Activated T-cell treated with anti-CD3 and anti-CD28 coated beads, Interleukin-2, amount 50 U/mL, for 48 hours (primary cell): ENCODE results near the gene SHISA6.

Experiments
- DNase-seq, 2 experiments: peaks; one replicate each; pipeline ENCODE4 v3.0.0-alpha.2; 2020

Gene SHISA6

GRCh38 chr17:11545696-11546095, 304.7 kb downstream of the SHISA6 start:
- no peak for DNase-seq

- no peak for DNase-seq
Measured at GRCh38 chr17:11547853-11548252, 306.8 kb downstream of the SHISA6 start.

DNA sequence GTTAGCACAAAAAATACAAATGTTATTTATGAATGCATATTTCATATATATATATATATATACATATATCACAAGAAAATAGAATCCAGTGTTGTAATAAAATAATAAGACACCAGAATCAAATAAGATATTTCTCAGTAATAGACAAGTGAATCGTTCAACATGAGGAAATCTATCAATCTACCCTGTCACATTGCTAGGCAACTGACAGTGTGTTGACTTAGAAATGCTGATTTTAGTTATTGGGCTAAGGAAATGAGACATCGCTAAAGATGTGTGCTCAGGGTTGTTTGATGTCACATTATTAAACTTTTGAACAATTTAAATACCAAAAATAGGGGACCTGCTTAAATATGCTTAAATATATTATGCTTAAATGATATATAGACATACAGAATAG, 307.4 kb downstream of the SHISA6 start:
- no peak for DNase-seq

- no peak for DNase-seq
Measured at GRCh38 chr17:11550431-11550830, 309.4 kb downstream of the SHISA6 start.

DNA sequence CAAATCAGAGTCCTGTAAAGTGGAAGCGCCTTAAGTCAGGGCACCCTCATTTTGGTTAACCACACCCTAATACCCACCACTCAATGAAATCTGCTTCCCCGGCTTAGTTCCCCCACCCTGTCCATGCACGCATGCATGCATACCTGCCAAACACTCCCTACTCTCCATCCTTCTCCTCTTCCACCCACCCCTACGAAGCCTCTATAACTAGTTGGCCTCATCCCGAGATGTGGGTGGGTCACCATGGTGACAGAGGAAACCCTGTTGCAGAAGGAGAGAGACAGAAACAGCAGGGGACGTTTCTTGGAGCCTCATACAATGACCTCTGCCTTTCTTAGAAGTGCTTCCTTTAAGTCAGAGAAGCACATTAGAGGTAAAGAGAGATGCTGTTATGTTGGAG, 310.4 kb downstream of the SHISA6 start:
- no peak for DNase-seq

GRCh38 chr17:11553135-11553534, 312.1 kb downstream of the SHISA6 start:
- DNase-seq: no peak

- DNase-seq: no peak
Measured at GRCh38 chr17:11554042-11554441, 313.0 kb downstream of the SHISA6 start.

- DNase-seq: no peak
Measured at GRCh38 chr17:11554542-11554941, 313.5 kb downstream of the SHISA6 start.

- no peak for DNase-seq
Measured at GRCh38 chr17:11555530-11555929, 314.5 kb downstream of the SHISA6 start.

- no peak for DNase-seq
Measured at GRCh38 chr17:11557727-11558452, 316.9 kb downstream of the SHISA6 start.

DNA sequence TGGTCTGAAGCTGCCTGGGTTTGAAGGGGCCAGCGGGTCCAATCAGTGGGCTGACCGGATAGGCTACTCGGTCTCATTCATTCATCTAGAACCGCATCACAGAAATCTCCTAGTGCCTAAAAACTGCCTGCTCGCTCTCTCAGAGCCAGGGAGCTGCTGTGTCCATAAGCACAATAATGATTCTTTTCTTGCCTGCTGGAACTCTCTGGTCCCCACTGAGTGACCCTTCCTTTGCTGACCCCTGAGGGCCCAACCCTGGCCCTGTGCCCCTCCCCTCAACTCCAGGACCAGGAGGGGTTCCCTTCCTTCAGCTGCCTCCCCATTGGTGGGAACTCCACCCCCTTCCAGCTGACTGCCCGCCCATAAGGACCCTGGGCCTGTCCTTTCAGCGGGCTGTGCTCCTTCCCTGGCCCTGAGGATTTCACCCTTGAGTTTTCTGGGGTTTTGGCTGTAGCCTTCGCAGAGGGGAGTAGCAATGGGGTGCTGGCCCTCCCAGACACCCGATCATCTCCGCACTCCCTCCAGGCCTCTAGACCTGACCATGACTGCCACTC, 317.7 kb downstream of the SHISA6 start:
- no peak for DNase-seq

- no peak for DNase-seq
Measured at GRCh38 chr17:11559601-11560000, 318.6 kb downstream of the SHISA6 start.

DNA sequence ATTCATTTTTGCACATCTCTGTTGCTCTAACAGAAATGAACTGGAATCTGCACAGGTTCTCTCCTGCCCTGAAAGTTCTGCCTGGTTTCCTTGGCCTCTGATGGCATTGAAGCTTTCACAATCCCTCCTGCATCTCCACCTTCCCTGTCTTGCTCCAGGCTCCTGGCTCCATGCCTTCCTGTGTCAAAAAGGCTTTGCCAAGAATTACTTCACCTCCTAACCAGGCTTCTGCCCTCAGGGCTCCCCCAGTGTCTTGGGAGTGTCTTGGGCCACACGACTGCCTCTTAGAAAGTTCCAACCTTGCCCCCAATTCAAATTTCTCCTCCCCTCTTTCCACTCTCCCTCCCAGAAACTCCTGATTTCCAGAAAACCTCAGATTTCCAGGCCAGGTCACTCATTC, 320.3 kb downstream of the SHISA6 start:
- no peak for DNase-seq

DNA sequence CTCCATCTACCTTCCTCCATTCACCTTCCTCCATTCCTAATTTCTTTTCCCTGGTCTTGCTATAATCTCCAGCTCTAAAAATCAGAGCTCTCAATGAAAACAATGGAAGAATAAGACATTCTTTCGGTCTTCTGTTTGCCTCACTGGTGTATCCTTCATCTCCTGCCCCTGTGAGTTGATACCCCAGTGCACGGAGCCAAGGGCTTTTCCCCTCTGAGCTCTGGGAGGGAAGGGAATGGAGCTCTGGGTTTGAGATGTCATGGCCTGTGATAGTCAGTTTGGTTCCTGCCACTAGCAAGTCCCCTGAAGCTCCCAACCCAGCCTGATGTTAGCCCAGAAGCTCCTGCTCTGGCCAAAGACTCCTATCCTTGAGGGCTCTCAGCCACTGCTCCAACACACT, 320.7 kb downstream of the SHISA6 start:
- no peak for DNase-seq

DNA sequence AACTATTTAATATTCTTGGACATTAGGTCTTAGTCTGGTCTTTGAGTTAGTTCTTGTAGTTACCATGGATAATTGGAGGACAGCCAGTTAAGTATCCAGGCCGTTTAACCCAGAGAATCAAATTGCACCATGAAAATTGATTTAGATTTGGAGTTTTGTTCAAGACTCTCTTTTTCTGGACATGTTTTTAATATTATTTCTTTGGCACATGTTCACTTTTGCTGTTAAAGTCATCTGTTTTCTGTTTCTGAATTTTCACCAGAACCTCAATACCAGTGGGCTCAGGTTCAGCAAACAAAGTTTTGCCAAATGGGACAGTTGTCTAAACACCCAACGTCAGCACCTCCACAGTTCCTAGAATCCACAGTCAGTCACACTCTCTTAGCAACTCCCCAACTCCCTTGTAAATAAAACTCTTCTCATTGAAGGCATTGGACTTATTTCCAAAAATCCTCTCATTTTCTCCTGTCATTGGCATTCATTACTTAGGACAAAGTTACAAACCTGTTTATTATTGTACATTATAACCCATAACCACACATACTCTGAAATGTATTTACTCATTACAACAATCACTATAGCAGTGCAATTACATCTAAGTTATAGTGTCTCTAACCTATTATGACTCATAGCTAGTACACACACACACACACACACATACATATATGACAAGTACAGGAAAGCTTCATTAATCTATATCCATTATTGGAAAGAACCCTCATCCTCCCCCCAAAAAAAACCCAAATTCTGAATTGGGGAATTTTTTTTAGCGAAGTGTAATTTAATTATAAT, 323.8 kb downstream of the SHISA6 start:
- no peak for DNase-seq

DNA sequence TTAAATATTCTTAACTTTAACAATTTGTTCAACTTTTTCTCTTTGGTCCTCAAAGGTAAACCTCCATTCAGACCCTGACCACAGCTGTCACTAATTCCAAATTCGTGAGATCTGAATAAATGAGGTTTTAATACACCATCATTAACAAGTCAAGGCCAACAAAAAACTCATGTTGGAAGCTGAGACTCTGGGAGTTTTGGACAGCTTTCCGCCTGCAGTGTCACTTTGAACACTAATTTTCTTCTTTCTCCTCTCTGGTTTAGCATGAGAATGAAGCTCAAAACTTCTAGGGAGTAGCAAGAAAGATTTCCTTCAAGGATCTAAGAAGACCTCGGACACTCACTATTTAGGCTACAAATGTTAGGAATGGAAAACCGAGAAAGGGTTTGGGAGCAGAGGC, 324.6 kb downstream of the SHISA6 start:
- no peak for DNase-seq

DNA sequence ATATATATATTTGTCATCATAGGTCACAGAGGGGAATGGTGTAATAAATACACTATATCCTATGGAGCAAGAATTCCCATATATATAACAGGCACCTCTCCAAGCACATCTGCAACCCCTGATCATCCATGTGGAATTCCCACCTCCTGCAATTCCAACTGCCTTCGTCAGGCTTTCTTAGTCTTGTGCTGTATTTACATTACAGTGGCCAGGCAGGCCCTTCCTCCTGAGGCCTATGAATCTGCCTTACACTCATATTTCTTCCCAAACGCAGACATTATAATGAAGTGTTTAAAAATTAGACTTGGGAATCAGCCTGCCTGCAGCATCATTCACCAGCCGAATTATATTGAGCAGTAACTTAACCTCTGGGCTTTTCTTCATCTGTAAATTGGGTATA, 338.0 kb downstream of the SHISA6 start:
- no peak for DNase-seq

DNA sequence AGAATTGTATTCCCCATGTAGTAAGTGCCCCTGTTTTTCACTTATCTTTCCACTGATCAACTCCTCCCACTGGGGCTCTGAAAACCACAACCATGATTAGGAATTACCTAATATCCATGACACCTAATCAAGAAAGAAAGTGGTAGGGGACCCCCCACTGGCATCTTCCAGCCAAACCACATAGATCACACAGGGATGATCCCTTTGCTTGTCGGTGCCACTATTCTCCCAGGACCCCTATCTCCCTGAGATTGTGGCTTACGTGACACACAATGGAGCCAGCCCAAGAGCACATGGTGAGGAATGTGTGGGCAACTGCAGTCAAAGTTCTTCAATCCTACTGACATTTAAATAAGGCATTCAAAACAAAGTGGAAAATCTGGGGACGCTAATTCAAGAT, 339.7 kb downstream of the SHISA6 start:
- no peak for DNase-seq

- no peak for DNase-seq
Measured at GRCh38 chr17:11582217-11582616, 341.2 kb downstream of the SHISA6 start.

GRCh38 chr17:11583306-11583992, 342.4 kb downstream of the SHISA6 start:
- no peak for DNase-seq

GRCh38 chr17:11589716-11590115, 348.7 kb downstream of the SHISA6 start:
- no peak for DNase-seq

GRCh38 chr17:11598274-11599221, 357.5 kb downstream of the SHISA6 start, which contains the start of gene DNAH9:
Gene DNAH9 (plus strand): TSS chr17:11598470. CDS start chr17:11598499, 29 bp downstream.
- DNase-seq: peak; percentile 33 to 52
